GM18873 (cell line): ENCODE data around the gene DUSP15.

ENCODE experiments used
- ATAC-seq: cut with Tn5 transposase; IDR thresholded peaks from one replicate; pipeline ENCODE4 v1.9.1; 2021; ENCODE audit warnings: mild to moderate bottlenecking, moderate library complexity, moderate number of reproducible peaks; ENCODE audit not compliant: unreplicated experiment, low FRiP score

Gene DUSP15

GRCh38 chr20:31861385-31862156 lies 8.8 kb downstream of the DUSP15 start:
- ATAC-seq: no peak

- ATAC-seq: no peak
Observed at GRCh38 chr20:31861135-31861384, 9.3 kb downstream of the DUSP15 start.

GRCh38 chr20:31860390-31861134 lies 9.8 kb downstream of the DUSP15 start:
- no peak for ATAC-seq

DNA sequence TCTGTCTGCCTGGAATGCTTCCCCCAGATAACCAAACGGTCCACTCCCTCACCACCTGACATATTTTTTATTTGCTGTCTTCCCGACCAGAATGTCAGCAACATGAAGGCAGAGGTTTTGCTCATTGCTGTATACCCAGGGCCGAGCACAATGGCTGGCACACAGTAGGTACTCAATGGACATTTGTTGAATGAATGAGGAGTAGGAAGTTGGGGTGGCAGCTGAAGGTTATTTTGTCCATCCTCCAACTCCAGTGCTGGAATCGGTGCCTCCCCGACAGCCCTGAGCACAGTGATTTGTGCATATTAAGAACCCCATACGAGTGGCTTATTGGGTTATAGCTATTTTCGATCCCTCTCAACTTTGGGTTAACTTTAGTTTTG lies 10.3 kb downstream of the DUSP15 start:
- ATAC-seq: no peak

- no peak for ATAC-seq
Observed at GRCh38 chr20:31859266-31859997, 10.9 kb downstream of the DUSP15 start.

DNA sequence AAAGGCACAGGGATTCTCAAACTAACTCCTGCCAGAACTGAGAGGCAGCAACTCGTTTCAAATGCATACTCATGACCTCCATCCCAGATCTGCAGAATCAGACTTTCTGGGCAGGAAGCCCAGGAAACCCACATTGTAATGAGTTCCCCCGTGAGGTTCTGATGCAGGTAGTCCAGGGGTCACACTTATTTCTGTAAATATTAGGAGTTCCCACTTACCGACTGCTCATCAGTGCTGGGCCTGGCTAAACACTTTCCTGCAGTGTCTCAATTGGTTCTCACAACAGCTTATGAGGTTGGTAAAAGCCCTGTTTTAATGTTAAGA lies 11.6 kb downstream of the DUSP15 start:
- no peak for ATAC-seq

GRCh38 chr20:31857861-31858759 lies 12.2 kb downstream of the DUSP15 start:
- no peak for ATAC-seq

DNA sequence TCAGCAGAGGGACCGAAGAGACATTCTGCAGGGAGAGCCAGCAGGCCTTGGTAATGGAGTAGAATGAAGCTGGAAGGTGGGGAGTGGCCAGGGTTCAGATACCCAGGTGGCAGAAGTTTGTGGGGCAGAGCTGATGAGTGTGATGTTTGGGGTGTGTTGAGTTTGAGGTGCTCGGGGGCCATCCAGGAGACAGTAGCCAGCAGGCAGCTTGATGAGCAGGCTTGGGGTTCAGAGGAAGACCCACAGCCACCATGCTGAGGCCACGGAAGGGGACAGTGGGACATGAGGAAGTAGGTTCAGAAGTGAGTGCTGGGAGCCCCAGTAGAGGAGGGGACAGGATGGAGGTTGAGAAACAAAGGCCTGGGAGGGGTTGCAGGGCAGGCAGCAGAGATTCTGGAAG lies 13.8 kb downstream of the DUSP15 start:
- ATAC-seq: no peak

GRCh38 chr20:31853481-31853880 lies 16.8 kb downstream of the DUSP15 start:
- ATAC-seq: no peak

- ATAC-seq: no peak
Observed at GRCh38 chr20:31851240-31851955, 18.9 kb downstream of the DUSP15 start.

DNA sequence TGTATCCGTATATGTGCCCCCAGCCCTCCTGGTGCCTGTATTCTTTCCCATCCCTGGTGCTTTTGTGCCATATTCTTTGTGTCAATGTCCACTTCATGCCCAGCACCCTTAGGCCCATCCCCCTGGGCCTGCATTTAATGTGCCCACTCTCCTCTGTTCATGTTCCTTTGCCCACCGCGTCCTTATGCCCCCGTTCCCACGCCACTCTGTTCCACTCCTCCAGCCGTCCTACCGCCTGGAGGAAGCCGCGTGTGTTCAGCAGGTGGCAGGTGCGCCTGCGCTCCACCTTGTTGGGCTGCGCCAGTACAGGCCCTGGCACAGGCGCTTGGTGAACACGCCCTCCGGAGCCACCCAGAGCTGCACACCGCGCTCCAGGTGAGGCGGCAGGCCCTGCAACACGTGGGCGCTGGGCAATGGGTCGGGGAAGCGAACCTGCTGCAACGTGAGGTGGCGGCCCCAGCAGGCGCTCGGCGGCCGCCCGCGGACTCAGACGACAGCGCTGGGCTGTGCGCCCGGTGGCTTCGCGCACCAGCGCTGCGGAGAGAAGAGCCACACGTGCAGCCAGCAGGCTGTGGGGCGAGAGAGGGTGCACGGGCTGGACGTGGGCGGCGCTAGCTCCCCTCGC lies 20.9 kb downstream of the DUSP15 start:
- no peak for ATAC-seq

DNA sequence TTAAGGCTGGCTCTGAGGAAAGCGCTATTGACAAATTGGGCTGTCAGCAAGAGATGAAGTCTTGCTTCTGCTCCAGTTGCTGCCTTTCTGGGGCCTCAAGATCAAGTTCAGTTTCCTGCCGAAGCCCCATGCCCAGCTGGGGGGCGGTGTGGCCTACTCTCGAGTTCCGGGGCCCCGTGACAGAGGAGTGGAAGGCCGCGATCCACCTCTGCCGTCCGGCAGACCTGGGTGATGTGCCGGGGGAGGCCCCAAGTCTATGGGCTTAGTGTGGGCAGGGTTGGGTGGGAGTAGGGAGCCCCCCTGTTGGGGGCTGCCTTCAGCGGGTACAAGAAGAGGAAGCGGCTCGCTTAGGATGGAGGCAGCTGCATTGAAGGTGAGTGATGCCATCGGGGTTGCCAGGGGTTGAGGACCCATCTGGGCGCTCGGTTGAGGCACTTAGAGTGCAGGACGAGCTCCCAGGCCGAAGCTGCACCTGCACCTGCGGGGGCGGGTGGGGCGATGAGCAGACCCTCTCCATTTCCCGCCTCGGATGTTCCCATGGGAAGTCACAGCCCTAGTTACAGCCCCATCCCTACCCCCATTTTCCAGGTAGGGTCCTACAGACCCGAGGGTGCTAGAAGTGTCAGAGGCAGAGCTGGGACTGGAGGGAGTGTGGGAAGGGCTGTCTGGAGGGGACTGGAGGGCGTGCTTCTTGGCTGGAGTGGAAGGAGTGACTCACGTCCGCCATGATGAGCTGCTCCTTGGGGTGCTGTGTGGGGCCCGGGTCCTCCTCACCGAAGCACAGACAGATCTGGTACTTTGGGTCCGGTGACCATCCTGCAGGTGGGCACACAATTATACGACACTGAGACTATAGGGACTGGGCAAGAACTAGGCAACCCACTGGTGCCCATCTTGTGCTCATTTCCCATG lies 22.0 kb downstream of the DUSP15 start:
- ATAC-seq: no peak

GRCh38 chr20:31846793-31847138 lies 23.6 kb downstream of the DUSP15 start:
- no peak for ATAC-seq

DNA sequence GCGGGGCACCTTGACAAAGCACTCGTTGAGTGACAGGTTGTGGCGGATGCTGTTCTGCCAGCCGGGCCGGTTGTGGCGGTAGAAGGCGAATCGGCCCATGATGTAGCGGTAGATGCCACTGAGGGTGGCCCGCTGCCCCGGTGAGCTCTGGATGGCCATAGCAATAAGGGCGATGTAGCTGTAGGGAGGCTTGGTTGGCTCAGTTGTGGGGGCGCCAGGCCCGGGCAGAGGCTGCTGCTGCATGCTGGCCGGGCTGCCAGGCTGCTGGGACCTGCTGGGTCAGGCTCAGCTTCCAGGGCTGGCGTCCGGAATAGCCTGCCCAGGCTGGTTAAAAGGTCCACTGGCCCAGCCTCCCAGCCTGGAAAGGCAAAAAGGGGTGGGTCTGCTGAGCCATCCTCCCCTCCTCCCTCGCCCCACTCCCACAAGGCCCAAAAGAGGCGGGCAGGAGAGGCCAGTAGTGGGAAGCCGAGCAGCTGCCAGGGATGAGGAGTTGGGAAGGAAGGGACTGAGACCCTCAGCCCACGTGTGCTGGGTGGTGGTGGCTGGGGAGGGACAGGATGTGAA lies 24.9 kb downstream of the DUSP15 start, which contains the start of gene FOXS1:
Gene FOXS1 (minus strand): TSS at position 305 of the 564 bp plus-strand sequence. CDS start 62 bp downstream, at position 243.
- ATAC-seq: no peak

GRCh38 chr20:31844737-31845299 lies 25.5 kb downstream of the DUSP15 start:
- ATAC-seq: no peak

GRCh38 chr20:31843881-31844280 lies 26.4 kb downstream of the DUSP15 start:
- no peak for ATAC-seq

DNA sequence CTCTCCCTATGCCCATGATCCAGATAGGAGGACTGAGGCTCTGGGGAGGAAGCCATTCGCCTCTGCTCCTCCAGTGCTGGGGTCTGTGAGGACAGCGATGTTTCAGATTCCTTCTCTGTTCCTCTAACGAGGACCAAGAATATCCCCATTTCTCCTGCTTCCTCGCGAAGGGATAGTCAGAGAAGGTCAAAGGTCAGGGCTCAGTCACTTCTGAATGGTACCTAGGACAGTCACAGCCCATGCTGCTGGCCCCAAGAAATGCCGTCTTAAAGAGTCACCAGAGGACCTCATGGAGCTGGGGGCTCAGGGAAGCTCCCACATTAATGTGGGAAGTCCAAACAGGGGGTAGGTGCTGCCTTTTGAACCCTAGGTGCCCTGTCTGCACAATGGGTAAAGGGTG lies 27.0 kb downstream of the DUSP15 start:
- no peak for ATAC-seq
